ENCODE results near the gene PHKB.
"Not testable (repeated sequence)": the region's sequence is repeated elsewhere in the genome, so short reads cannot be mapped to it uniquely, and the experiment has no call there.

The PHKB gene

DNA sequence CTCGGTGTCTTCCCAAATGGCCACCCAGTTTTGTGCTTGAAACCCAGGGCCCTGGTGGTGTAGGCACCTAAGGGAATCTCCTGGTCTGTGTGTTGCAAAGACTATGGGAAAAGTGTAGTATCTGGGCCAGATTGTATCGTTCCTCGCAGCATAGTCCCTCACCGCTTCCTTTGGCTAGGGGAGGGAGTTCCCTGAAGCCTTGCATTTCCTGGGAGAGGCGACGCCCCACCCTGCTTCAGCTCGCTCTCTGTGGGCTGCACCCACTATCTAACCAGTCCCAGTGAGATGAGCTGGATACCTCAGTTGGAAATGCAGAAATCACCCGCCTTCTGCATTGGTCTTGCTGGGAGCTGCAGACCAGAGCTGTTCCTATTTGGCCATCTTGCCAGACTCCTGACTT is 93.5 kb downstream of the PHKB start:
- not testable (repeated sequence) for H3K9ac ChIP-seq (ENCODE audit: low read depth in 1 of 2, low read length in 2 of 2); H3K4me3 ChIP-seq (ENCODE audit: low read depth in 1 of 2, low read length in 2 of 2); H3K27ac ChIP-seq (ENCODE audit: low read depth, low read length); H3K27me3 ChIP-seq (ENCODE audit: control insufficient read depth in 1 of 2, insufficient read depth in 2 of 2, low read length in 2 of 2); H3K4me1 ChIP-seq (ENCODE audit: control insufficient read depth in 1 of 2, insufficient read depth in 2 of 2, low read length in 2 of 2); H3K9me3 ChIP-seq (ENCODE audit: control insufficient read depth in 1 of 2, low read length in 2 of 2)
- H3K36me3 ChIP-seq (ENCODE audit: control insufficient read depth in 1 of 2, insufficient read depth in 2 of 2, low read length in 2 of 2) = peaks cover 10 to 20% of the 10 kb centered on the region in 2 donors

DNA sequence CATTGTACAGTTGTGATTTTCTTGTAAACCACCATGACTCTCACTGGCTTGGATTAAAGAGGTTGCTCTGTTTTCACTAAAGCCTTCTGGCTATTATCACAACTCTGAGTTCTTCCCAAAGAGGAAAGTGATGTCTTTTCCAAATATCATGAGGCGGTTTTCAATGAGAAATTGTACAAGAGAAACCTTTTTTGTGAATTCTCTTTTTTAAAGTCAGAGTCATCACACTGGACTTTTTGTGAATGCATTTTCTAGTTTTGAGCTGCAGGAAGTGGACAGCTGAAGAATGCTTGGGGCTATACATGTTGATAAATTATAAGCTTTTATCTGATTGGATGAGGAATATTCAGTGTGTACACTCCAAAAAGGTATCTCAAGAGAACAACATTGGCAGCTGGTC is 100.2 kb downstream of the PHKB start:
- no peak overlapping the region for H3K9ac ChIP-seq (ENCODE audit: low read depth in 1 of 2, low read length in 2 of 2)
- H3K27ac ChIP-seq (ENCODE audit: low read depth, low read length) = no peak overlapping the region
- no peaks in the 10 kb centered on the region for H3K27me3 ChIP-seq (ENCODE audit: control insufficient read depth in 1 of 2, insufficient read depth in 2 of 2, low read length in 2 of 2)
- no peaks in the 10 kb centered on the region for H3K9me3 ChIP-seq (ENCODE audit: control insufficient read depth in 1 of 2, low read length in 2 of 2)
- H3K36me3 ChIP-seq (ENCODE audit: control insufficient read depth in 1 of 2, insufficient read depth in 2 of 2, low read length in 2 of 2) = peaks cover 0 to 10% of the 10 kb centered on the region in 2 donors
- peaks cover 0 to 4% of the 10 kb centered on the region in 2 donors for H3K4me1 ChIP-seq (ENCODE audit: control insufficient read depth in 1 of 2, insufficient read depth in 2 of 2, low read length in 2 of 2)
- H3K4me3 ChIP-seq (ENCODE audit: low read depth in 1 of 2, low read length in 2 of 2) = no peak overlapping the region

DNA sequence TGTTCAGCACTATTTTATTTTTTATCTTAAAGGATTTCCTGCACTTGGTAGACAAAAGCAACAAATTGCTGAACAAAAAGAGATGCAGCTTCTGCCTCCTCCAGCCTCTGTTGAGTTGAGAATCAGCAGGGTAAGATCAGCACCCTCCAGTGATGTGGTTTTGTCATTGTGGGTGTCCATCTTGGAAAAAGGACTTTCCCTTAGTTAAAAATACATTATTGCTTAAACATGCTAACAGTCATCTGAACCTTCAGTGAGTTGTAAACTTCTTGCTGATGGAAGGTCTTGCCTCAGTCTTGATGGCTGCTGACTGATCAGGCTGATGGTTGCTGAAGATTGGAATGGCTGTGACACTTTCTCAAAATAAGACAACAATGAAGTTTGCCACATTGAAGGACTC is 101.2 kb downstream of the PHKB start:
- Histone ChIP-seq H3K4me1 (ENCODE audit: control insufficient read depth in 1 of 2, insufficient read depth in 2 of 2, low read length in 2 of 2) (peaks cover 0 to 4% of the 10 kb centered on the region in 2 donors), H3K4me3 (ENCODE audit: low read depth in 1 of 2, low read length in 2 of 2) (no peak overlapping the region)

DNA sequence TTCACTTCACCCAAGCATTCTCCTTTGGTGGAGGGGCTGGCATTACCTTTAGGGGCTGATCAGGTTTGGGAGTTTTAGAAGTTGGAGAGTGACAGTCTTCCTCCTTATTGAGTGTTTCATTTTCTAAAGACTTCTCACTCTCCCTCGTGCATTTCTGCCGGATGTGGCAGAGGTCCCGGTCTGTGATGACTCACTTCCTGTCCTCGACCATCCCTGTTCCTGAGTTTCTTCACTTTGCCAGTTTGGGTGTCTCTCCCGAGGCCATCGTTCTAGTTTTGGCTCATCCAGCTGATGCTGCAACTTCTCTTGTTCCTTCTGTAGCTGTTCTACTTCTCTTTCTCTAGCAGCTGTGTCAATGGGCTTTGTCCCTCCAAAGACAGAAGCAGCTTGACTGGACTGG is 104.3 kb downstream of the PHKB start:
- Histone ChIP-seq H3K4me3 (ENCODE audit: low read depth in 1 of 2, low read length in 2 of 2) (no peak overlapping the region), H3K36me3 (ENCODE audit: control insufficient read depth in 1 of 2, insufficient read depth in 2 of 2, low read length in 2 of 2) (peaks cover 0 to 10% of the 10 kb centered on the region in 2 donors), H3K27me3 (ENCODE audit: control insufficient read depth in 1 of 2, insufficient read depth in 2 of 2, low read length in 2 of 2) (no peaks in the 10 kb centered on the region), H3K27ac (ENCODE audit: low read depth, low read length) (no peak overlapping the region), H3K4me1 (ENCODE audit: control insufficient read depth in 1 of 2, insufficient read depth in 2 of 2, low read length in 2 of 2) (peaks cover 0 to 4% of the 10 kb centered on the region in 2 donors), H3K9me3 (ENCODE audit: control insufficient read depth in 1 of 2, low read length in 2 of 2) (no peaks in the 10 kb centered on the region), H3K9ac (ENCODE audit: low read depth in 1 of 2, low read length in 2 of 2) (no peak overlapping the region)

More for the DNA sequence above, 101.2 kb downstream of the PHKB start:
- peaks cover 0 to 10% of the 10 kb centered on the region in 2 donors for H3K36me3 ChIP-seq (ENCODE audit: control insufficient read depth in 1 of 2, insufficient read depth in 2 of 2, low read length in 2 of 2)
- H3K27ac ChIP-seq (ENCODE audit: low read depth, low read length) = no peak overlapping the region
- no peaks in the 10 kb centered on the region for H3K27me3 ChIP-seq (ENCODE audit: control insufficient read depth in 1 of 2, insufficient read depth in 2 of 2, low read length in 2 of 2)
- no peaks in the 10 kb centered on the region for H3K9me3 ChIP-seq (ENCODE audit: control insufficient read depth in 1 of 2, low read length in 2 of 2)
- H3K9ac ChIP-seq (ENCODE audit: low read depth in 1 of 2, low read length in 2 of 2) = no peak overlapping the region

DNA sequence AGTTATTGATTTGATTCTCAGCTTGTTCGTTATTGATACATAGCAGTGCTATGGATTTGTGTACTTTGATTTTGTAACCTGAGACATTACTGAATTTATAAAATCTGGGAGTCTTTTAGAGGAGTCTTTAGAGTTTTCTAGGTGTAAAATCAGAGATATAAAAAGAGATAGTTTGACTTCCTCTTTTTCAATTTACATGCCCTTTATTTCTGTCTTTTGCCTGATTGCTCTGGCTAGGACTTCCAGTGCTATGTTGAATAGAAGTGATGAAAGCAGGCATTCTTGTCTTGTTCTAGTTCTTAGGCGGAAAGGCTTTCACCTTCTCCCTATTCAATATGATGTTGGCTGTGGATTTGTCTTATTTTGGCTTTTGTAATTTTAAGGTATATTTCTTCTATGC is 106.2 kb downstream of the PHKB start:
- Histone ChIP-seq H3K9me3 (ENCODE audit: control insufficient read depth in 1 of 2, low read length in 2 of 2) (no peaks in the 10 kb centered on the region), H3K27ac (ENCODE audit: low read depth, low read length) (no peak overlapping the region), H3K4me1 (ENCODE audit: control insufficient read depth in 1 of 2, insufficient read depth in 2 of 2, low read length in 2 of 2) (peaks cover 0 to 4% of the 10 kb centered on the region in 2 donors), H3K36me3 (ENCODE audit: control insufficient read depth in 1 of 2, insufficient read depth in 2 of 2, low read length in 2 of 2) (peaks cover 0 to 6% of the 10 kb centered on the region in 2 donors), H3K4me3 (ENCODE audit: low read depth in 1 of 2, low read length in 2 of 2) (no peak overlapping the region), H3K27me3 (ENCODE audit: control insufficient read depth in 1 of 2, insufficient read depth in 2 of 2, low read length in 2 of 2) (no peaks in the 10 kb centered on the region), H3K9ac (ENCODE audit: low read depth in 1 of 2, low read length in 2 of 2) (no peak overlapping the region)

DNA sequence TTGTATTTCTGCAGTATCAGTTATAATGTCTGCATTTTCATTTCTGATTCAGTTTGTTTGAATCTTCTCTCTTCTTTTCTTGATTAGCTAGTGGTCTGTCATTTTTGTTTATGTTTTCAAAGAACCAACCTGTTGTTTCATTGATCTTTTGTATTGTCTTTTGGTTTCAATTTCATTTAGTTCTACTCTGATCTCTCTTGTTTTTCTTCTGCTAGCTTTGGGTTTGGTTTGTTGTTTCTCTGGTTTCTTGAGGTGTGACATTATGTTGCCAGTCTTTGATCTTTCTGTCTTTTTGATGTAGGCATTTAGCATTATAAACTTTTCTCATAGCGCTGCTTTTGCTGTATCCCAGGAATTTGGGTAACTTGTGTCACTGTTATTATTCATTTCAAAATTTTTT is 107.2 kb downstream of the PHKB start:
- H3K27ac ChIP-seq (ENCODE audit: low read depth, low read length) = no peak overlapping the region
- H3K4me3 ChIP-seq (ENCODE audit: low read depth in 1 of 2, low read length in 2 of 2) = no peak overlapping the region
- H3K9ac ChIP-seq (ENCODE audit: low read depth in 1 of 2, low read length in 2 of 2) = no peak overlapping the region
- peaks cover 0 to 2% of the 10 kb centered on the region in 2 donors for H3K36me3 ChIP-seq (ENCODE audit: control insufficient read depth in 1 of 2, insufficient read depth in 2 of 2, low read length in 2 of 2)
- no peaks in the 10 kb centered on the region for H3K27me3 ChIP-seq (ENCODE audit: control insufficient read depth in 1 of 2, insufficient read depth in 2 of 2, low read length in 2 of 2)
- H3K4me1 ChIP-seq (ENCODE audit: control insufficient read depth in 1 of 2, insufficient read depth in 2 of 2, low read length in 2 of 2) = peaks cover 0 to 4% of the 10 kb centered on the region in 2 donors
- H3K9me3 ChIP-seq (ENCODE audit: control insufficient read depth in 1 of 2, low read length in 2 of 2) = no peaks in the 10 kb centered on the region

DNA sequence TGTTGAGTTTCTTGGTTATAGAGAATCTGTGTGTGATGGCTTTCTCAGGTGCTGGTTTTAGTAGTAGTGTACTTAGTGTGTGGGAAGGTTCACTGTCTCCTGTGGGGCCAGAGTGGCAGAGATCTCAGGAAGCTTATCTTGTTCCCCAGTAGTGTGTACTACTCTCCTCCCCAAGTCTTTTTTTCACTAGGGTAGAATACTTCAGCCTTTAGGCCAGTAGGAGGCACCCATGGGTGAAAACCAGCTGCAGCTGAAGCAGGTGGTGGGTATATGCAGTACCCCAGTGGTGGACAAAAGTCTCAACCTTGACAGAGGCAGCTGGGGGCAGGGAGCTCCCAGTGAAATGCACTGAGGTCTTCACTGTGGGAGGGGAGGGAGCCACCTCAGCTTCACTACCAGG is 109.9 kb downstream of the PHKB start:
- no peak overlapping the region for H3K4me3 ChIP-seq (ENCODE audit: low read depth in 1 of 2, low read length in 2 of 2)
- H3K9ac ChIP-seq (ENCODE audit: low read depth in 1 of 2, low read length in 2 of 2) = no peak overlapping the region
- H3K9me3 ChIP-seq (ENCODE audit: control insufficient read depth in 1 of 2, low read length in 2 of 2) = no peaks in the 10 kb centered on the region
- H3K27me3 ChIP-seq (ENCODE audit: control insufficient read depth in 1 of 2, insufficient read depth in 2 of 2, low read length in 2 of 2) = no peaks in the 10 kb centered on the region
- no peaks in the 10 kb centered on the region for H3K4me1 ChIP-seq (ENCODE audit: control insufficient read depth in 1 of 2, insufficient read depth in 2 of 2, low read length in 2 of 2)
- no peak overlapping the region for H3K27ac ChIP-seq (ENCODE audit: low read depth, low read length)
- H3K36me3 ChIP-seq (ENCODE audit: control insufficient read depth in 1 of 2, insufficient read depth in 2 of 2, low read length in 2 of 2) = peaks cover 0 to 2% of the 10 kb centered on the region in 2 donors

DNA sequence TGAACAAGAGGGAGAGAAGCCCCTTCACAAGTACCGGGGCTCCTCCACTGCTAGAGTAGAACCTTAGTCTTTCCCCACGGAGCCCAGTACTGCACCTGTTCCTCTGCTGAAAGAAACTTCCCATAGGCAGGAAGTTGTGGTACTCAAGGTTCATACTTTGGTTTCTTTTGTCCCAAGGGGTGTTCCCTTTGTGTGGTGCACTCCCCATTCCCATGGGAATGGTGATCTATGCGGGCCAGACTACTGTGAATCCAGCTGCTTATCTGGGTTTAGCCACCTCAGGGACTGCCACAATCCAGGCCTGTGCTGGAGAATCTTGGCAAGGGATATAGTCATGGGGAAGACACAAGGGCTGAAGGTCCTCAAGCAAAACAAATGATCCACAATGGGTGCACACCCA is 110.6 kb downstream of the PHKB start:
- no peaks in the 10 kb centered on the region for H3K27me3 ChIP-seq (ENCODE audit: control insufficient read depth in 1 of 2, insufficient read depth in 2 of 2, low read length in 2 of 2)
- H3K9ac ChIP-seq (ENCODE audit: low read depth in 1 of 2, low read length in 2 of 2) = no peak overlapping the region
- no peak overlapping the region for H3K27ac ChIP-seq (ENCODE audit: low read depth, low read length)
- H3K36me3 ChIP-seq (ENCODE audit: control insufficient read depth in 1 of 2, insufficient read depth in 2 of 2, low read length in 2 of 2) = no peaks in the 10 kb centered on the region
- H3K4me1 ChIP-seq (ENCODE audit: control insufficient read depth in 1 of 2, insufficient read depth in 2 of 2, low read length in 2 of 2) = no peaks in the 10 kb centered on the region
- no peaks in the 10 kb centered on the region for H3K9me3 ChIP-seq (ENCODE audit: control insufficient read depth in 1 of 2, low read length in 2 of 2)
- H3K4me3 ChIP-seq (ENCODE audit: low read depth in 1 of 2, low read length in 2 of 2) = no peak overlapping the region

DNA sequence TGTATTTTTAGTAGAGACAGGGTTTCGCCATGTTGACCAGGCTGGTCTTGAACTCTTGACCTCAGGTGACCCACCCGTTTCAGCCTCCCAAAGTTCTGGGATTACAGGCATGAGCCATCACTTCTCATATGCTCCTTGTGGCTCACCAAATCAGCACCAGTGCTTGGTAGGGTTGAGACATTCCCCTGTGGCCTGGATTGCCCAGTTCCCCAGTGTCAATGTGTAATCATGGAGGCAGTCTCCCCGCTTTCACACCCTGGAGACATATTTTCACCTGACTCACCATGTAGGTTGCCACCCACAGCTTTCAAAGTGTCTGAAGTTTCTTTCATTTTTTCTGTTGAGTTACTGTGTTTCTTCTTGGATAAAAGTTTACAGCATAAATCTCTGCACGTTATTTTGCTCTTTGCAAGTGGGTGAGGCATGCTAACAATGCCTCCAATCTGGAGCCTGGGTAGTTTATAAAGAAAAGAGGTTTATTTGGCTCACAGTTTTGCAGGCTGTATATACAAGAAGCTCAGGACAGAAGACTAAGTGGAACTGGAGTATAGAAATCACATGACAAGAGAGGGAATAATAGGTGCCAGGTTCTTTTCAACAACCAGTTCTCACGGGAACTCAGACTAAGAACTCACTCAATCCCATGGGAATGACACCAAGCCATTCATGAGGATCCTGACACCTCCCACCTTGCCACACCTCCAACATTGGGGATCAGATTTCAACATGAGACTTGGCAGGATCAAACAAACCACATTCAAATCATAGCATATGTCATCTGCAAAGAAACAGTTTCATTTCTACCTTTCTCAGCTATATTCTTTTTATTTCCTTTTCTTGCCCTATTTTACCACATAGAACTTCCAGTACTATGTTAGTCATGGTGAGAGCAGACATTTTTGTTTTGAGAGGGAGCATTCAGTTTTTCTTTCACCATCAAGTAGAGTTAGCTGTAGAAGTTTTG is 113.2 kb downstream of the PHKB start:
- Histone ChIP-seq H3K27me3 (ENCODE audit: control insufficient read depth in 1 of 2, insufficient read depth in 2 of 2, low read length in 2 of 2) (no peaks in the 10 kb centered on the region), H3K4me3 (ENCODE audit: low read depth in 1 of 2, low read length in 2 of 2) (no peak overlapping the region), H3K9ac (ENCODE audit: low read depth in 1 of 2, low read length in 2 of 2) (no peak overlapping the region), H3K4me1 (ENCODE audit: control insufficient read depth in 1 of 2, insufficient read depth in 2 of 2, low read length in 2 of 2) (no peaks in the 10 kb centered on the region), H3K27ac (ENCODE audit: low read depth, low read length) (no peak overlapping the region), H3K9me3 (ENCODE audit: control insufficient read depth in 1 of 2, low read length in 2 of 2) (no peaks in the 10 kb centered on the region), H3K36me3 (ENCODE audit: control insufficient read depth in 1 of 2, insufficient read depth in 2 of 2, low read length in 2 of 2) (no peaks in the 10 kb centered on the region)

DNA sequence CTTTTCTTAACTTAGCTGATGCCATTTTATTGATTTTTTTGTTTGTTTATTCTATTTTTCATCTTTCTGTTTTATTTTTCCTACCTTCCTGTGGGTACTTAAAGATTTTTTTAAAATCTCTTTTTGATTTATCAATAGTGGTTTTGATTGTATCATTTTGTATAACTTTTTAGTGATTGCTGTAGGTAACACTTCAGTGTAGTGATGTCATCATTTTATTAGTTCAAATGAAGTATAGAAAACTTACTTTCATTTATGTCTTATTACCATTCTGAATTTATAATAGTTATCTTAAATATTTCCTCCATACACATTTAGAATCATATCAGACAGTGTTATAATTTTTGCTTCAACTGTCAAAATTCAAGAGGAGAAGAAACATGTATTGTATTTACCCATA is 115.9 kb downstream of the PHKB start:
- Histone ChIP-seq H3K27me3 (ENCODE audit: control insufficient read depth in 1 of 2, insufficient read depth in 2 of 2, low read length in 2 of 2) (no peaks in the 10 kb centered on the region), H3K9ac (ENCODE audit: low read depth in 1 of 2, low read length in 2 of 2) (no peak overlapping the region), H3K27ac (ENCODE audit: low read depth, low read length) (no peak overlapping the region), H3K36me3 (ENCODE audit: control insufficient read depth in 1 of 2, insufficient read depth in 2 of 2, low read length in 2 of 2) (no peaks in the 10 kb centered on the region), H3K9me3 (ENCODE audit: control insufficient read depth in 1 of 2, low read length in 2 of 2) (no peaks in the 10 kb centered on the region), H3K4me3 (ENCODE audit: low read depth in 1 of 2, low read length in 2 of 2) (no peak overlapping the region), H3K4me1 (ENCODE audit: control insufficient read depth in 1 of 2, insufficient read depth in 2 of 2, low read length in 2 of 2) (no peaks in the 10 kb centered on the region)
